ENCODE data around the gene HOXD10. TPM values are rescaled to one million over a fixed set of nuclear protein-coding genes. Genes with fewer than 3 reads are reported as not detected.

Gene HOXD10
- total RNA-seq, 1 donor from 2014 or later: not detected

DNA sequence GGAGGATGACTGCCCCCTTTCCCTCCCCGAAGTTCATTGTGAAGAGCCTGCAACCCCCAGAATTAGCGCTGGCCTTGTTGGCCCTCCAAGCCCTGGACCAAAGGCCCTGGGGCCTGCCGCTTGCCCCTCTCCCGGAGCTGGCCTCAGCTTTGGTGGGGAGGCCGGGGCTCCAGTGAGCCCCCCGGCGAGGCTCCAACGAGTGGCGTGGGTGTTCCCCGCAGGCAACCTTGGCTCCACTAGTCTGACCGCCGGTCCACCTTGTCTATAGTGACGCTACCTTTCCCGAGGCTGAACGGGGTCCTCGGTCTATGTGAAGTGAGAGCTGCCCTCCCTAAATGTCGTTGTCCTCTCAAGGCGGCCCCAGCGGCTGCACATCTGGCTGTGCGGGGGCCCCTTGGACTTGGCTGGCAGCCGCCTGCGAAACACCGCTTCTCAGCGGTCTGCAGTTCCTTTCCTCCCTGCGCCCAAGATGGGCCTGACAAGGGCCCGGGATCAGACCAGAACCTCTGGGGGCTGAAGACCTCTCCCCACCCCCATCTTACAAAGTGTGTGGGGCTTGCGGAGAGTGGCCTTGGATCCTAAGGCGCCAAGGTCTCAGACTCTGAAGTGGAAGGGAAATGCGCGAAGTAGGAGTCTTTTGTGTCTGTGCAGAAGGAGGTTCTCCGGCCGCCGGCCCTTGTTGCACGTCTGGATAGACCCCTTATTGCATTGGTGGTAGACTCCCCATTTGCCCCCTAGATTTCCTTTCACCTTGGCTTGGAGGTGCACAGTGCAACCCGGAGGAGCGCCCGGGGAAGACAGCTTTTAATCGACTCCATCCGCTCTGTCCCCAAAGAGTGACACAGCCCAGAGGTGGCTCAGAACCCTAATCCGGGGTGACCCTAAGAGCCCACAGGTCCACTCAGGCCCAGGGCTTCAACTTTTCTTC lies 3.9 kb upstream of the HOXD10 start:
- H3K4me3 Mint-ChIP-seq: no peak overlapping the region
- Histone ChIP-seq H3K79me2 (ENCODE audit: low read depth) (no peaks in the 10 kb centered on the region), H4K20me1 (ENCODE audit: low read depth) (peaks cover 98% of the 10 kb centered on the region), H3K9me3 (ENCODE audit: low read depth) (no peaks in the 10 kb centered on the region), H3F3A (ENCODE audit: low read depth) (no peaks in the 10 kb centered on the region), H3K36me3 (no peaks in the 10 kb centered on the region), H3K4me2 (no peak overlapping the region), H3K27me3 (peaks cover 100% of the 10 kb centered on the region), H3K4me1 (no peaks in the 10 kb centered on the region), H3K9ac (no peak overlapping the region), H3K27ac (no peak overlapping the region), H3K4me3 (no peak overlapping the region), H2AFZ (replicated peaks) (no peak overlapping the region)
- H3K27ac Mint-ChIP-seq: no peak overlapping the region
- TF ChIP-seq EZH2 (IDR thresholded peaks at IDR 0.05): peak; percentile 90
- TF ChIP-seq, protein P1, sequence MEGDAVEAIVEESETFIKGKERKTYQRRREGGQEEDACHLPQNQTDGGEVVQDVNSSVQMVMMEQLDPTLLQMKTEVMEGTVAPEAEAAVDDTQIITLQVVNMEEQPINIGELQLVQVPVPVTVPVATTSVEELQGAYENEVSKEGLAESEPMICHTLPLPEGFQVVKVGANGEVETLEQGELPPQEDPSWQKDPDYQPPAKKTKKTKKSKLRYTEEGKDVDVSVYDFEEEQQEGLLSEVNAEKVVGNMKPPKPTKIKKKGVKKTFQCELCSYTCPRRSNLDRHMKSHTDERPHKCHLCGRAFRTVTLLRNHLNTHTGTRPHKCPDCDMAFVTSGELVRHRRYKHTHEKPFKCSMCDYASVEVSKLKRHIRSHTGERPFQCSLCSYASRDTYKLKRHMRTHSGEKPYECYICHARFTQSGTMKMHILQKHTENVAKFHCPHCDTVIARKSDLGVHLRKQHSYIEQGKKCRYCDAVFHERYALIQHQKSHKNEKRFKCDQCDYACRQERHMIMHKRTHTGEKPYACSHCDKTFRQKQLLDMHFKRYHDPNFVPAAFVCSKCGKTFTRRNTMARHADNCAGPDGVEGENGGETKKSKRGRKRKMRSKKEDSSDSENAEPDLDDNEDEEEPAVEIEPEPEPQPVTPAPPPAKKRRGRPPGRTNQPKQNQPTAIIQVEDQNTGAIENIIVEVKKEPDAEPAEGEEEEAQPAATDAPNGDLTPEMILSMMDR (IDR thresholded peaks at IDR 0.05): no peak
- TF ChIP-seq EZH2phosphoT487 (IDR thresholded peaks at IDR 0.05): peak; percentile 83
- H3K36me3 Mint-ChIP-seq: peaks cover 4% of the 10 kb centered on the region
- DNase-seq (ENCODE audit: low spot score): no peak
- H3K27me3 Mint-ChIP-seq (ENCODE audit: insufficient read depth, low read depth): peaks cover 90% of the 10 kb centered on the region
- H3K4me1 Mint-ChIP-seq: peaks cover 5% of the 10 kb centered on the region
- H3K9me3 Mint-ChIP-seq: peaks cover 20% of the 10 kb centered on the region

DNA sequence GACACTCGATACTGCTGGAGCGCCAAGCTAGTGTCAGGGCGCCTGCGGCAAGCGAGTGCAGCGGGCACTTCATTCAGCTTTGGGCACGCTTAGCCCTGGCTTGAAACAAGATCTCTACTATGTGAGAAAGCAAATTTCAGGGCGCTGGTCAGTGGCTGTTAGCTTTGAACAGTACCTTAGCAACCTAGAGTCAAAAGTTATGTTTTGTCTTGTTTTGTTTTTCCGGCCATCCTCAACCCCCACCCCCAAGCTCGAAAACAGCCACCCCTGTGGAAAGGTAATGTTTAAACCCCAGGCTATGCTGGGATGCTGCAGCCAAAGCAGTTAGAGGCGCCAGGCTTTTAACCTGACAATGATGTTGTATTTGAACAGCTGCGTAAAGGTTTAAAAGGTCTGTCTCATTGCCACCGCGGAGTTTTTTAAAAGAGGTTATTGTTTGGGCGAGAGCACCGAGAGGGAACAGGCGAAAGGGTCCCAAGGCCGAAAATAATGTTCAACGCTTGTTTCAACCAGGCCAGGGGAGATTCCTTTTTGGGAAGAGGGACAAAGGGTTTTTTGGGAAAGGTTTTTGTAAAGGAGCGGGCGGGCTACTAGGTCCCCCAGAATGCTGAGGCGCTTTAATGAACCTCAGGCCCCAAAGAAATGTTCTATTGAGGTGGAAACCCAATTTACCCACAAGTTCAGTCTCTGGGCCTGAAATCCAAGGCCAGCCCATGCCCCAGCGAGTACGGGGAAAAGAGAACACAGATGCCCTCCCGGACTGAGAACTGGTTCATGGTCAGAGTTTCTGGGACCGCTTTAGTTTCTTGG lies 2.3 kb upstream of the HOXD10 start:
- DNase-seq (ENCODE audit: low spot score): no peak
- Histone ChIP-seq H3K9ac (no peak overlapping the region), H4K20me1 (ENCODE audit: low read depth) (peaks cover 93% of the 10 kb centered on the region), H3K27me3 (peaks cover 100% of the 10 kb centered on the region), H3K27ac (no peak overlapping the region), H3K4me1 (no peaks in the 10 kb centered on the region), H3K79me2 (ENCODE audit: low read depth) (no peaks in the 10 kb centered on the region), H3F3A (ENCODE audit: low read depth) (no peaks in the 10 kb centered on the region), H3K4me2 (no peak overlapping the region), H3K36me3 (no peaks in the 10 kb centered on the region), H2AFZ (replicated peaks) (no peak overlapping the region), H3K4me3 (no peak overlapping the region), H3K9me3 (ENCODE audit: low read depth) (no peaks in the 10 kb centered on the region)
- peaks cover 23% of the 10 kb centered on the region for H3K9me3 Mint-ChIP-seq
- no peak overlapping the region for H3K27ac Mint-ChIP-seq
- H3K27me3 Mint-ChIP-seq (ENCODE audit: insufficient read depth, low read depth): peaks cover 95% of the 10 kb centered on the region
- TF ChIP-seq, protein P1 (IDR thresholded peaks at IDR 0.05): no peak
- peak; percentile 78 for TF ChIP-seq EZH2phosphoT487 (IDR thresholded peaks at IDR 0.05)
- peak; percentile 71 for TF ChIP-seq EZH2 (IDR thresholded peaks at IDR 0.05)
- H3K36me3 Mint-ChIP-seq: peaks cover 6% of the 10 kb centered on the region
- peaks cover 2% of the 10 kb centered on the region for H3K4me1 Mint-ChIP-seq
- H3K4me3 Mint-ChIP-seq: no peak overlapping the region

DNA sequence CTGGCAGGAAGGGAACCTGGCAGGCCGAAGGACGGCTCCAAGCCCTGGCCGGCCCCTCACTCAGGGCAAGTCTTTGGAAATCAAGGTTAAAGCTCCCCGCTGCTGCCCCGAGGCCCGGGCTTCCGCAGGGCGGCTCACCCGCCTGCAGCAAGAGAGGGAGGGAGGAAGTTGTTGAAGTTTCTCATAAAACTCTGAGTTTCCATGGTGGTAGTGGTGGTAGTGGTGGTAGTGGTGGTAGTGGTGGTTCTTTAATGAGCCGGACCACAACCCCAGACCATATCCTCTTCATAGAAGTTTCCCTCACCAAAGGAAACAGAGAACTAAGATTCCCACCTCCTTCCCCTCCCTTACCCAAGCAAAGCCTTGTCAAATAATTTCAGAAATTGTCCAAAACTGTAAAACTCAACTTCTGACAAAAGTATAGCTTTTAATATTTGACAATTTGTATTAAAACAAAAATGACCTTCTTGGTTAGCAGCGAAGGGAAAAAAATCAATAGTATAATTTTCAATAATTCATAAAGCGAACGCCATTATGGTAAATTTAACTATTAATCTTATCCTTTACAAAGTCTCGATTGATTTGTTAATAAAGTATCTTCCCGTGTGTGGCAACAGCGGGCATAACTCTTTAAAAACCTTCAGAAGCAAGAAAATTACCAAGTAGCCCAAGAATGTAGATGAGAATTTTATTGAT lies 1.5 kb upstream of the HOXD10 start:
- Mint-ChIP-seq H3K27ac (no peak overlapping the region), H3K9me3 (peaks cover 17% of the 10 kb centered on the region), H3K4me1 (no peaks in the 10 kb centered on the region), H3K27me3 (ENCODE audit: insufficient read depth, low read depth) (peaks cover 94% of the 10 kb centered on the region), H3K4me3 (no peak overlapping the region), H3K36me3 (peaks cover 6% of the 10 kb centered on the region)
- no peak for DNase-seq (ENCODE audit: low spot score)
- no peak overlapping the region for H3K27ac ChIP-seq
- no peak overlapping the region for H3K4me2 ChIP-seq
- no peak overlapping the region for H2AFZ ChIP-seq (replicated peaks)
- TF ChIP-seq EZH2phosphoT487 (IDR thresholded peaks at IDR 0.05) (no peak), EZH2 (IDR thresholded peaks at IDR 0.05) (no peak)
- TF ChIP-seq, protein P1 (IDR thresholded peaks at IDR 0.05): no peak
- H3K79me2 ChIP-seq (ENCODE audit: low read depth): no peaks in the 10 kb centered on the region
- peaks cover 91% of the 10 kb centered on the region for H4K20me1 ChIP-seq (ENCODE audit: low read depth)
- H3K9me3 ChIP-seq (ENCODE audit: low read depth): no peaks in the 10 kb centered on the region
- no peak overlapping the region for H3K4me3 ChIP-seq
- H3K27me3 ChIP-seq: peaks cover 100% of the 10 kb centered on the region
- H3K4me1 ChIP-seq: no peaks in the 10 kb centered on the region
- no peak overlapping the region for H3K9ac ChIP-seq
- H3K36me3 ChIP-seq: no peaks in the 10 kb centered on the region
- H3F3A ChIP-seq (ENCODE audit: low read depth): no peaks in the 10 kb centered on the region
